GM12872 (cell line): ENCODE data around the gene SP110.

ENCODE experiments used
- TF ChIP-seq, protein P1 (sequence below): IDR thresholded peaks from 3 replicates; pipeline ENCODE4 v1.5.1; 2011; ENCODE audit warnings: low read depth, mild to moderate bottlenecking, low read length, moderate library complexity; ENCODE audit not compliant: insufficient read depth

SP110 gene

DNA sequence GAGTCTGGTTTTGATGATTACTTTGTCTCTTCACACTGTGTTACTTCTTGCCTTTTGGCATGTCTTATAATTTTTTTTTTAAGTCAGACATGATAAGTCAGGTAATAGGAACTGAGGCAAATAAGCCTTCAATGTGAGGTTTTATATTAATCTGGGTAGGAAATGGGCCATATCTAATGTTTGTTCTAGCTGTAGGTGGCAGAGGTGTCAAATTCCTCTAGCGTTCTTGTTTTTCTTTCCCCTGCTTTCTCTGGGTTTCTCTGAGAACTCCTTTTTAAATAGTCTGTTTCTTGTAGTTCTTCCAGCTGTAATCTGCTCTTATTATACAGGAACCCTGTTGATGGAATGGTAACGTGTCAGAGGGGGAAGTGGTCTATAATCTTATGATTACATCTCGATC, 11.5 kb upstream of the SP110 start:
- TF ChIP-seq, protein P1, sequence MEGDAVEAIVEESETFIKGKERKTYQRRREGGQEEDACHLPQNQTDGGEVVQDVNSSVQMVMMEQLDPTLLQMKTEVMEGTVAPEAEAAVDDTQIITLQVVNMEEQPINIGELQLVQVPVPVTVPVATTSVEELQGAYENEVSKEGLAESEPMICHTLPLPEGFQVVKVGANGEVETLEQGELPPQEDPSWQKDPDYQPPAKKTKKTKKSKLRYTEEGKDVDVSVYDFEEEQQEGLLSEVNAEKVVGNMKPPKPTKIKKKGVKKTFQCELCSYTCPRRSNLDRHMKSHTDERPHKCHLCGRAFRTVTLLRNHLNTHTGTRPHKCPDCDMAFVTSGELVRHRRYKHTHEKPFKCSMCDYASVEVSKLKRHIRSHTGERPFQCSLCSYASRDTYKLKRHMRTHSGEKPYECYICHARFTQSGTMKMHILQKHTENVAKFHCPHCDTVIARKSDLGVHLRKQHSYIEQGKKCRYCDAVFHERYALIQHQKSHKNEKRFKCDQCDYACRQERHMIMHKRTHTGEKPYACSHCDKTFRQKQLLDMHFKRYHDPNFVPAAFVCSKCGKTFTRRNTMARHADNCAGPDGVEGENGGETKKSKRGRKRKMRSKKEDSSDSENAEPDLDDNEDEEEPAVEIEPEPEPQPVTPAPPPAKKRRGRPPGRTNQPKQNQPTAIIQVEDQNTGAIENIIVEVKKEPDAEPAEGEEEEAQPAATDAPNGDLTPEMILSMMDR: no peak

DNA sequence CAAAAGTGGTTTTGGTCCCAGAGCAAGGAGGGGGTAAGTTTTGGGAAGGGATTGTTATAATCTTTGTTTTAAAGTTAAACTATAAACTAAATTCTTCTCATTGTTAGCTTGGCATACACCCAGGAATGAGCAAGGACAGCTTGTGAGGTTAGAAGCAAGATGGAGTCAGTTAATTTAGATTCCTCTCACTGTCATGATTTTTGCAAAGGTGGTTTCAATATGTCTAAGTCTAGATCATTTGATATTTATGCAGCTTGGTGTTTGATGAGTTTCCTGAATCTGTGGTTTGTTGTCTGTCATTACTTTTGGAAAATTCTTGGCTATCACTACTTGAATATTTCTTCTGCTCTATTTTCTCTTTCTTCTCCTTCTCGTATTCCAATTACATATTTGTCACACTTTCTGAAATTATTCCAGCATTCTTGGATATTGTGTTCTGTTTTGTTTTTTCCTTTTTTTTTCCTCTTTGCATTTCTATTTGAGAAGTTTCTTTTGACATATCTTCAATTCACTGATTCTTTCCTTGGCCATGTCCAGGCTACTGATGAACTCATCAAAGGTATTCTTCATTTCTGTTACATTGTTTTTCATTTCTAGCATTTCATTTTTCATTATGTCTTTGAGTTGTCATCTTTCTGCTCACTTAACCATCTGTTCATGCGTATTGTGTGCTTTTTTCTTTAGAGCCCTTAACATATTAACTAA, 10.9 kb upstream of the SP110 start:
- TF ChIP-seq, protein P1: no peak

DNA sequence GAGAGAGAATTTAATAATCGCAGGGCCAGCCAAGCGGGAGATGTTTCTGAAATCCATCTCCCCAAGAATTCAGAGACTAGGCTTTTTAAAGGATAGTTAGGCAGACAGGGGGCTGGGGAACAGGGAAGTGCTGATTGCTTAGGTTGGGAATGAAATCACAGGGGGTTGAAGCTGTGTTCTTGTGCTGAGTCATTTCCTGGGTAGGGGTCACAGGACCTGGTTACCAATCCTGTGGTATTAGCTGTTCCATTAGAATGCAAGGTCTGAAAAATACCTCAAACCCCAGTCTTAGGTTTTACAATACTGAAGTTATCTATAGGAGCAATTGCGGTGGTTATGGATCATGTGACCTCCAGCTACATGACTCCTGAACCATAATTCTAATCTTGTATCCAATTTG, 10.3 kb upstream of the SP110 start:
- TF ChIP-seq, protein P1: no peak

DNA sequence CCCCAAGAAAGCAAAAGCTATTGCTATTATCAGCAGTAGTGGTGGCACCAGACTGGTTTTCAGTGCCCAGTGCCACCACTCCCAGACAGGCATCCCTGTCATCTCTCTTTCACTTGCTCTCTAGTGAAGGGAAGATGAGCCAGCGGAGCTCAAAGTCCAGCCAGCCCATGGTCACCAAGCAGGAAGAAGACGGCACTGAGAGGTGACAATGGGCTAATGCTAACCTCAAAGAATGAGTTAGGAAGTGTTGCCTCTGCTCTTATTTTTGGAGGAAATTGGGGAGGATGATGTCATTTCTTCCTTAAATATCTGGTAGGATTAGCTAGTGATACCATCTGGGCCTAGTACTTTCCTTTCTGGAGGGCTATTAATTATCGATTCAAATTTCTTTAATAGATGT, 7.4 kb upstream of the SP110 start:
- TF ChIP-seq, protein P1: no peak

DNA sequence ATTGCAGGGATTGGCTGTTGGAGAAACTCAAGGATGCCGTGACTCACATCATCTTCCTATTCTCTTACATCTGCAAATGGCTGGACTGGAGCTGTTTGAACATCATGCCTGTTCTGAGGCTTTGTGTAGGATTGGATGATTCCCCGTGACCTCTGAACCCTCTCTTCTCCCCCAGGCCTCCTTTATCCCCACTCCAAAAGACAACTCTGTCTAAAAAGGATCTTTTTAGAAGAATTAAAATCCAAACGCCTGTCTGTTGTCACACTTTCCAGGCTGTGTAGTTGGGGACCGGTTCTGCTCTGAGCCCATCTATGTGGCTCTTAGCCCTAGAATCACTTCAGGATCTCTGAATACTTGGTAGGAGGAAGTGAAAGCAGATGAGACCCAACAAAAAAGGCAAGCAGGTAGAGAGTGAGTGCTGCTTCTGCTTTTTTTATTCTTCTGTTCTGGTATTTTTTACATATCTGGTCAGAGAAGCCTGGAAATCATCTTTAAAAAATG, 6.3 kb upstream of the SP110 start:
- TF ChIP-seq, protein P1: no peak

DNA sequence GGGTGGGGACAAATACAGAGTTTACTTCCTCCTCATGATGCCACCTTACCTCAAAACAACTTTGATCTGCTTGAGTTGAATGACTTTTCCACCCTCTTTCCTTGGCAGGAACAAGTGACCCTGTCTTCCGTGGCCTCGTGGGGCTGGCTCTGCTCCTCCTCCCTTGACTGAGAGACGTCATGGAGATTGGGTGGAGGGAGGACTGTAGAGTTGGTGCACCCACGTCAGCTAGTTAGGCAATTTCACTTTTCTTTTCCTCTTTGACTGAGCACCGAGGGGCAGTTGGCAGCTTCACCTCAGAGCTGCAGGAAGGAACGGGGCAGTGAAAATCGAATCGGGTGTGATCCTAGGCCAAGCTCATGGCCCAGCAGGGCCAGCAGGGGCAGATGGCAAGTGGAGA, 5.7 kb upstream of the SP110 start, which contains the start of gene SP140:
Gene SP140 (plus strand): TSS at position 251 of the 400 bp plus-strand sequence. CDS start 109 bp downstream, at position 360.
- TF ChIP-seq, protein P1: peak; percentile 26; the same call in 1 of the 3 replicates

DNA sequence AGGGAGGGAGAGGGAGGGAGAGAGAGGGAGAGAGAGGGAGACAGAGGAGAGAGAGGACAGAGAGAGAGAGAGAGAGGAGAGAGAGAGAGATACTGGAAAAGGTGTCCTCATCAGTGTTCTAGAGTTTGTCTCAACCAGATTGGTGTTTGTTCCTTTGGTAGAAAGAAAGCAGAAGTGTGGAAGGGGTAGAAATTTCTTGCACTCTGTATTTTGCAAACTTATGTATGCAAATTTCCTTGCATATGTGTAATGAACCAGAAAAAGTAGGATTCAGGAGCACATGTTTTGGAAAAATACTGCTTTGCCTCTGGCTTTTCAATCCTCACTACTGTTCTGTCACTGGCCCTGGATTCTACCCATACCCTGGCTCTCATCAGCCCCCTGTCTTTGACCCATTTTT, 4.7 kb upstream of the SP110 start:
- TF ChIP-seq, protein P1: no peak
